Measurements from ENCODE around the gene TENM3. TPM values are rescaled to one million over a fixed set of nuclear protein-coding genes. Genes with fewer than 3 reads are reported as not detected.

The TENM3 gene
- total RNA-seq, 1 donor from 2014 or later = 0.05 TPM

DNA sequence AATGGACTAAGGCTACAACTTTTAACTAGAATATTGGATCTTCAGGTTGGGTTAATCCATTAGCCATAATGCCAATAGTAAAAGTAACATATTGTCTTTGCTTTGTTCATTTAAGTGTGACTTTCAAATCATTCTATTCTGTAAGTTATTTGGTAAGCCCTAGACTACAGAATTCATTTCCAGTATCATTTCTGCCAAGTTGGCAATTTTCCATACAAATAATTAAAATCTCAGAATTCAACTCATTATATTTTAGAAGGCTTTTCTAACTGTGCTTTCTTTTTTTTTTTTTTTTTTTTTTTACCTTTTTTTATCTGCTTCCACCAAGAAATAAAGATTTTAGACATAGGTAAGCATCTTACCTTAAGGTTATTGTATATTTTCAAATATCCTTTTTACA is 500.6 kb downstream of the TENM3 start:
- DNase-seq (ENCODE audit: low spot score) = no peak
- H3K9me3 Mint-ChIP-seq = no peaks in the 10 kb centered on the region
- intact Hi-C loops (cut with micrococcal nuclease) = no loop called here
- no peaks in the 10 kb centered on the region for H3K4me1 Mint-ChIP-seq (ENCODE audit: low read depth)
- no peak overlapping the region for H3K27ac Mint-ChIP-seq
- H3K4me3 Mint-ChIP-seq (ENCODE audit: low read depth) = no peak overlapping the region
- no peaks in the 10 kb centered on the region for H3K27me3 Mint-ChIP-seq (ENCODE audit: low read depth)
- H3K36me3 Mint-ChIP-seq (ENCODE audit: low read depth) = no peaks in the 10 kb centered on the region

DNA sequence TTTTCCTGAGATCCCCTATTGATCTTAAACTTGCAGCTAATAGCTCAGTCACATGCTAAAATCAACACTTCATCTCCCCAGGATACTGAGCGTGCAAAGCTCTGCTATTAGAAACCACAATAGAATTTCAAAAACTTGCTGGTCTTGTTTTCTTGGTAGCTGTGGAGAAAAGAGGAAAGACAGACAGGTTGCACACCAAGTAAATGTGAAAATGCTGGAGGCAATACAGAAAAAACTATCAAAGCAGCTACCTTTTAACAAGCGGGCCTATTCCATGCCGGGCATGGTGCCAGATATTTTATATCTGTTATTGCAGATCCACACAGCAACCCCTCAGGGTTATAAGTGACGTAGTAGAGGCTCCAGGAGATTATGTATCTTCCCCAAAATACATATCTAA is 502.0 kb downstream of the TENM3 start:
- no peak overlapping the region for H3K27ac Mint-ChIP-seq
- intact Hi-C loops (cut with micrococcal nuclease) = no loop called here
- DNase-seq (ENCODE audit: low spot score) = no peak
- H3K27me3 Mint-ChIP-seq (ENCODE audit: low read depth) = no peaks in the 10 kb centered on the region
- no peaks in the 10 kb centered on the region for H3K36me3 Mint-ChIP-seq (ENCODE audit: low read depth)
- no peaks in the 10 kb centered on the region for H3K4me1 Mint-ChIP-seq (ENCODE audit: low read depth)
- no peaks in the 10 kb centered on the region for H3K9me3 Mint-ChIP-seq
- no peak overlapping the region for H3K4me3 Mint-ChIP-seq (ENCODE audit: low read depth)

DNA sequence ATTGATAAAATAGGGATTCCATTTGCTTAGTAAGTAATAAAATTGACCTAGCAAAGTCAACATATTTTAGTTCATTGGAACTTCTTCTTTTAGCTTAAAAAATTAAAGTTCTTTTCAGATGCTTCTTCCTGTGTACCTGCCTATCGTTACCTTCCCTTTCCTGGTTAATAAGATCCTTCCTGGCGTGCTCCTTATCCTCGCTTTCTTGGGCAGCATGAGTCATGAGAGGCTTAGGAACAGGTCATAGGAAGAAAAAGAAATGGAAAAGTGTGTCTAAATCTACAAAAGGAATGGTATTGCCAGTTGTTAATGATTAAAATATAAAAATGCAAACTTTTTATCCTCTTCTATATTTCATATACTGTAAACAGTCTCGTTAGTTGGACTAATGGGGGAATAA is 503.7 kb downstream of the TENM3 start:
- no peaks in the 10 kb centered on the region for H3K4me1 Mint-ChIP-seq (ENCODE audit: low read depth)
- H3K27me3 Mint-ChIP-seq (ENCODE audit: low read depth) = no peaks in the 10 kb centered on the region
- H3K9me3 Mint-ChIP-seq = no peaks in the 10 kb centered on the region
- intact Hi-C loops (cut with micrococcal nuclease) = no loop called here
- no peak for DNase-seq (ENCODE audit: low spot score)
- H3K36me3 Mint-ChIP-seq (ENCODE audit: low read depth) = no peaks in the 10 kb centered on the region
- no peak overlapping the region for H3K4me3 Mint-ChIP-seq (ENCODE audit: low read depth)
- H3K27ac Mint-ChIP-seq = no peak overlapping the region

- Mint-ChIP-seq H3K4me1 (ENCODE audit: low read depth) (no peaks in the 10 kb centered on the region), H3K36me3 (ENCODE audit: low read depth) (no peaks in the 10 kb centered on the region), H3K27ac (no peak overlapping the region), H3K27me3 (ENCODE audit: low read depth) (no peaks in the 10 kb centered on the region), H3K9me3 (no peaks in the 10 kb centered on the region), H3K4me3 (ENCODE audit: low read depth) (no peak overlapping the region)
- no peak for DNase-seq (ENCODE audit: low spot score)
- intact Hi-C loops (cut with micrococcal nuclease) = no loop called here
These were observed 505.1 kb downstream of the TENM3 start for GRCh38 chr4:182748283-182748682.

DNA sequence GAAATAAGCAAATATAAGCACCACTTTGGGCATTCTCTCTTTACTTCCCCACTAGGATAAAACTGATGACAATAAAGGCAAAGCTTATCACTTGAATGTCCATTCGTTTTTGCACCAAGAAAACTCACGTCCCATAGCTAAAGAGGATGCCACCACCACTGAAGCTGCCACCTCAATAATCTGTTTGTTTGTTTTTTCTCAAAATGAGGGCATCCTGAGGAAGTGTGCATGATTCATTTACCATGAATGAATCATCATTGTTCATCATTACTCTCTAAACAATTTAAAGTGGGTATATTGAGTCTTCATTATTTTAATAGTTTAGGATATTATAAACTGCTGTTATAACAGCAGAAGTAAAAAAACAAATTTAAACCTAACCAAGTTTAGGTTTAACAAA is 505.7 kb downstream of the TENM3 start:
- H3K36me3 Mint-ChIP-seq (ENCODE audit: low read depth) = no peaks in the 10 kb centered on the region
- intact Hi-C loops (cut with micrococcal nuclease) = no loop called here
- DNase-seq (ENCODE audit: low spot score) = no peak

GRCh38 chr4:182749667-182750167 is 506.5 kb downstream of the TENM3 start:
- Mint-ChIP-seq H3K27me3 (ENCODE audit: low read depth) (no peaks in the 10 kb centered on the region), H3K4me3 (ENCODE audit: low read depth) (no peak overlapping the region), H3K27ac (no peak overlapping the region), H3K36me3 (ENCODE audit: low read depth) (no peaks in the 10 kb centered on the region), H3K4me1 (ENCODE audit: low read depth) (no peaks in the 10 kb centered on the region), H3K9me3 (no peaks in the 10 kb centered on the region)
- DNase-seq (ENCODE audit: low spot score) = no peak
- intact Hi-C loops (cut with micrococcal nuclease) = no loop called here

More for the DNA sequence above, 505.7 kb downstream of the TENM3 start:
- no peaks in the 10 kb centered on the region for H3K27me3 Mint-ChIP-seq (ENCODE audit: low read depth)
- H3K27ac Mint-ChIP-seq = no peak overlapping the region
- no peak overlapping the region for H3K4me3 Mint-ChIP-seq (ENCODE audit: low read depth)
- no peaks in the 10 kb centered on the region for H3K4me1 Mint-ChIP-seq (ENCODE audit: low read depth)
- H3K9me3 Mint-ChIP-seq = no peaks in the 10 kb centered on the region

DNA sequence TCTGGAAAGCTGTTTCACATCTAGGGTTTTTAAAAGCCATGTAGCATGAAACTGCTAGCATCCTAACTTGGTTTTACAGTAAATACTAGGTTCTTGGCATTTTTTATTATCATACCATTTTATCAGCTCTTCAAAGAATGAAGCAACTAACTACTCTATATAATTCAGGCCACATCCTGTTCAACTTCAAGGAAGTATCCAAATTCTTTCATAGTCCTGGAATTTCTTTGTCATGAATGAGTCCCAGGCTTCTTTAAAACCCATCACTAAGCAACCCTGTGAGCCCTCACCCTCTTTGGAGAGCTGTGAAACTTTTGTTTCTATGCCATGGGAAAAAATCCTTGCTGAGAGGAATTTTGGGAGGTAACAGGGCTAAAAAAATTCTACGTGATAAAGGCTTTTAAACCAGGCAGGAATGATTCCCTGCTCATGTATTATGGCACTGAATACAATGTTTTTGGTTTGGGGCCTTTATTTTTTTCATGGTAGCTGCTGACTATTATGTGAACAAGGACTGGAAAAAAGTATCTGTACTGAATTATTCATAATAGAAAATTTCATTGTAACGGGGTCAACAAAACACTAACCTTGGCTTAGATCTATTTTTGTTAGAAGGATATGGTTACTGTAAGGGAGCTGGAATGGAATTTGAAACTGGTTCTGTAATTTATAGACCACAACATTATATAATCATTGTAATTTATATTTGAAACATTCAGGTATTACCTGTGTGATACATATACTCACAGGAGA is 509.1 kb downstream of the TENM3 start:
- H3K27ac Mint-ChIP-seq = no peak overlapping the region
- H3K4me3 Mint-ChIP-seq (ENCODE audit: low read depth) = no peak overlapping the region
- H3K36me3 Mint-ChIP-seq (ENCODE audit: low read depth) = no peaks in the 10 kb centered on the region
- H3K9me3 Mint-ChIP-seq = no peaks in the 10 kb centered on the region
- no peaks in the 10 kb centered on the region for H3K27me3 Mint-ChIP-seq (ENCODE audit: low read depth)
- intact Hi-C loops (cut with micrococcal nuclease) = no loop called here
- H3K4me1 Mint-ChIP-seq (ENCODE audit: low read depth) = no peaks in the 10 kb centered on the region
- no peak for DNase-seq (ENCODE audit: low spot score)

DNA sequence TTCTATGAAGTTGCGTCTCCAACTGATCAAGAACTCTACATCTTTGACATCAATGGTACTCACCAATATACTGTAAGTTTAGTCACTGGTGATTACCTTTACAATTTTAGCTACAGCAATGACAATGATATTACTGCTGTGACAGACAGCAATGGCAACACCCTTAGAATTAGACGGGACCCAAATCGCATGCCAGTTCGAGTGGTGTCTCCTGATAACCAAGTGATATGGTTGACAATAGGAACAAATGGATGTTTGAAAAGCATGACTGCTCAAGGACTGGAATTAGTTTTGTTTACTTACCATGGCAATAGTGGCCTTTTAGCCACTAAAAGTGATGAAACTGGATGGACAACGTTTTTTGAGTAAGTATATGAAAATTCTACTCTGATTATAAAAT is 511.7 kb downstream of the TENM3 start:
- intact Hi-C loops (cut with micrococcal nuclease) = no loop called here
- H3K27me3 Mint-ChIP-seq (ENCODE audit: low read depth) = no peaks in the 10 kb centered on the region

DNA sequence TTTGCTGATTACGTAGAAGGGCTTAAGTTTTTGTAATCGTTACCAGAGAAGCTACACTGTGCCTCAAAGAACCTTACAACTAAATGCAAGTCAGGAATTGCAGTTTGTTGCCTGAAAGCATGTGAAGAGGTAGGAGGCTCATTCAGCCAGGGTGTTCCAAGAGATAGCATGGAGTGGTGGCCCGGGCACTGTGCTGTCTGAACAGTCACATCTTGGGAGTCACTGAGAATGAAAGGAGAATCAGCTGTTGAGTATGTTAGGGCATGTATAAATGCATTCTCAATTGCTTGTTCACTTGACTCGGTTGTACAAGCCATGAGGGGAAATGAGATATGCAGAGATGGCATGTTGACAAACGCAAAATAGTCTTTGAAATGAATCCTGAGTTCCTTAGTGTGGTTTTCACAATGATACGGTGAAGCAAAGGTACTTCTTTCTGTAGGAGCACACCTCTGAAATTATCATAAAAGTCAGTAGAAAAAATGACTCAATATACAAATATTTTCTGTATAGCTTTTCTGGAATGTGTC is 513.0 kb downstream of the TENM3 start:
- no peak overlapping the region for H3K27ac Mint-ChIP-seq
- intact Hi-C loops (cut with micrococcal nuclease) = no loop called here
- H3K4me1 Mint-ChIP-seq (ENCODE audit: low read depth) = no peaks in the 10 kb centered on the region
- H3K27me3 Mint-ChIP-seq (ENCODE audit: low read depth) = no peaks in the 10 kb centered on the region
- DNase-seq (ENCODE audit: low spot score) = no peak
- no peaks in the 10 kb centered on the region for H3K9me3 Mint-ChIP-seq
- H3K4me3 Mint-ChIP-seq (ENCODE audit: low read depth) = no peak overlapping the region
- H3K36me3 Mint-ChIP-seq (ENCODE audit: low read depth) = no peaks in the 10 kb centered on the region

More for the DNA sequence above, 511.7 kb downstream of the TENM3 start:
- DNase-seq (ENCODE audit: low spot score) = no peak
- Mint-ChIP-seq H3K36me3 (ENCODE audit: low read depth) (no peaks in the 10 kb centered on the region), H3K27ac (no peak overlapping the region), H3K4me3 (ENCODE audit: low read depth) (no peak overlapping the region), H3K9me3 (no peaks in the 10 kb centered on the region), H3K4me1 (ENCODE audit: low read depth) (no peaks in the 10 kb centered on the region)

DNA sequence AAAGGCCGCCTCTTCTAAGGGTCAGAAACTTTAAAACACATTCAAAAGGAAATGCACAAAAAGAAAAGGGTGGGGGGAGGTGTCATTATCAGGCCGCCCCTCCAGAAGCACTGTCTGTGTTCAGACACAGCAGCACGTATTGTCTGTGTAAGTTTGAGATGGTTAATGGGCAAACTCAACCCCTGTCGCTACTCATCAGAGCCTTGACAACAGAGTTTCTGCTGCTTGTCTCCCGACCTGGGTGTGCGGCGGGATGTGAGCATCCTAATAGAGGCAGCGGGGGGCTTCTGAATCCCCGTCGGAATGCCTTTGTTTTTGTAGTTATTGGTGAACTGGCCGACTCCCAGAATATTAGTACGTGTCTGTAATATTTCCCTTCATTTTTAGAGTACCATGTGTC is 515.1 kb downstream of the TENM3 start:
- Mint-ChIP-seq H3K4me3 (ENCODE audit: low read depth) (no peak overlapping the region), H3K4me1 (ENCODE audit: low read depth) (no peaks in the 10 kb centered on the region), H3K36me3 (ENCODE audit: low read depth) (no peaks in the 10 kb centered on the region), H3K27ac (no peak overlapping the region), H3K9me3 (no peaks in the 10 kb centered on the region), H3K27me3 (ENCODE audit: low read depth) (no peaks in the 10 kb centered on the region)
- DNase-seq (ENCODE audit: low spot score) = no peak
- intact Hi-C loops (cut with micrococcal nuclease) = no loop called here

DNA sequence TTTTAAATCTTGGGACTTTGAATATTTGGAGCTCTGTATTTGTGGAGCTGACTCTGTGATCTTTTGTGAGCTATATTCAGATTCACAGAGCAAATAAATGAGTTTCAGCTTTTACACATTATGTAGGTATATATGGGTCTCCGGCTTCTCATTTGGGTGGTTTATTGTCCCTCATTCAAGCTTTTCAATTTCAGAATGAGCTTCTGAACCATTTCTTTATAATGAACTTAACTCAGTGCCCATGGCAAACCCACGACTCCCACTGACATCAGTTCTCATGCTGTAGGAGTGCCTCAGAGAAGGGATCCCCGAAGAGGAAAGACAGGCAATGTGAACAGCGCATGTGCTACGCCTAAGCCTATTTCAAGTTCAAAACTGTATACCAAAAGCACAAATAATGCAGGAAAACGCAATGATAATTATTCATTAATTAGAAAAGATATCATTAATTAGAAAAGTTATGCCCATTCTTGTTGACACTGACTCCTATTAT is 517.4 kb downstream of the TENM3 start:
- H3K4me3 Mint-ChIP-seq (ENCODE audit: low read depth) = no peak overlapping the region
- no peaks in the 10 kb centered on the region for H3K9me3 Mint-ChIP-seq
- no peak for DNase-seq (ENCODE audit: low spot score)
- intact Hi-C loops (cut with micrococcal nuclease) = no loop called here
- H3K27me3 Mint-ChIP-seq (ENCODE audit: low read depth) = no peaks in the 10 kb centered on the region
- no peaks in the 10 kb centered on the region for H3K36me3 Mint-ChIP-seq (ENCODE audit: low read depth)
- H3K27ac Mint-ChIP-seq = no peak overlapping the region
- H3K4me1 Mint-ChIP-seq (ENCODE audit: low read depth) = no peaks in the 10 kb centered on the region

- H3K9me3 Mint-ChIP-seq = no peaks in the 10 kb centered on the region
- intact Hi-C loops (cut with micrococcal nuclease) = no loop called here
- H3K4me1 Mint-ChIP-seq (ENCODE audit: low read depth) = no peaks in the 10 kb centered on the region
- no peaks in the 10 kb centered on the region for H3K27me3 Mint-ChIP-seq (ENCODE audit: low read depth)
- no peak for DNase-seq (ENCODE audit: low spot score)
- no peak overlapping the region for H3K4me3 Mint-ChIP-seq (ENCODE audit: low read depth)
- H3K27ac Mint-ChIP-seq = no peak overlapping the region
- no peaks in the 10 kb centered on the region for H3K36me3 Mint-ChIP-seq (ENCODE audit: low read depth)
These were observed 520.9 kb downstream of the TENM3 start for GRCh38 chr4:182764137-182764536.

- Mint-ChIP-seq H3K27me3 (ENCODE audit: low read depth) (no peaks in the 10 kb centered on the region), H3K36me3 (ENCODE audit: low read depth) (no peaks in the 10 kb centered on the region), H3K9me3 (no peaks in the 10 kb centered on the region), H3K27ac (no peak overlapping the region), H3K4me1 (ENCODE audit: low read depth) (no peaks in the 10 kb centered on the region), H3K4me3 (ENCODE audit: low read depth) (no peak overlapping the region)
- no peak for DNase-seq (ENCODE audit: low spot score)
- intact Hi-C loops (cut with micrococcal nuclease) = no loop called here
These were observed 521.4 kb downstream of the TENM3 start for GRCh38 chr4:182764642-182765041.

All from activated T-helper 2 cell treated with anti-CD3 and anti-CD28 coated beads, Interferon-gamma antibody, Interleukin-2, Interleukin-4, amounts not matched to agents 10 μg/mL and 5 μg/mL and 100 μg/mL, durations not matched to agents 14 hours and 24 hours and 36 hours (primary cell).